Endothelial cell of umbilical vein (primary cell): ENCODE results near the gene AMMECR1. TPM values are rescaled to one million over a fixed set of nuclear protein-coding genes. Genes with fewer than 3 reads are reported as not detected.

ENCODE experiments used
- BruUV-seq: library from RNA; stranded (reverse); fragments of 400-500 nt; replicated peaks from 2 replicates; lab custom pipeline; 2021; lab: Mats Ljungman, UMichigan
- CTCF ChIA-PET: fragments of 300-600, 350-600 bp; sonication (Branson Sonifier 250); formaldehyde crosslinking; loops from one replicate; lab custom pipeline; 2021; ENCODE audit warnings: antibody characterized with exemption, inconsistent platforms; lab: Charles Lee
- POLR2A ChIA-PET: fragments of 300-600, 350-600 bp; sonication (Branson Sonifier 250); formaldehyde crosslinking; loops from one replicate; lab custom pipeline; 2021; ENCODE audit warnings: antibody characterized with exemption, inconsistent platforms; lab: Charles Lee
- DNase-seq: peaks from one replicate; pipeline ENCODE4 v3.0.0-alpha.2; 2011; ENCODE audit warnings: low read depth, low spot score
- FAIRE-seq: peaks from 2 replicates; lab custom pipeline; 2011; peaks lifted over from hg19 to GRCh38; lab: Jason Lieb, UNC
- H2AFZ ChIP-seq: 2 replicates; pipeline ENCODE4 v1.6.0; 2012; ENCODE audit warnings: low read depth, low read length, control low read depth, inconsistent platforms
- H3K27ac ChIP-seq: 2 replicates; pipeline ENCODE4 v1.5.1; 2011; ENCODE audit warnings: low read depth, mild to moderate bottlenecking, control low read depth, low read length, moderate library complexity; ENCODE audit not compliant: insufficient read depth
- H3K27me3 ChIP-seq, 2 experiments: 2 replicates each; pipeline versions ENCODE4 v1.6.0 to v1.6.1; 2011; ENCODE audit warnings: low read length in 2 of 2, mixed read lengths in 1 of 2; ENCODE audit not compliant: control insufficient read depth in 2 of 2, insufficient read depth in 2 of 2
- H3K36me3 ChIP-seq, 2 experiments: 2 replicates in 1 of 2; 3 replicates in 1 of 2; pipeline ENCODE4 v1.5.1; 2011; ENCODE audit warnings: low read length in 2 of 2, mild to moderate bottlenecking in 1 of 2, moderate library complexity in 1 of 2; ENCODE audit not compliant: control insufficient read depth in 2 of 2, insufficient read depth in 2 of 2; ENCODE audit errors: extremely low read depth in 1 of 2
- H3K4me1 ChIP-seq: 3 replicates; pipeline ENCODE4 v1.5.1; 2011; ENCODE audit warnings: mild to moderate bottlenecking, low read length; ENCODE audit not compliant: control insufficient read depth, insufficient read depth; ENCODE audit errors: extremely low read depth
- H3K4me2 ChIP-seq: 2 replicates; pipeline ENCODE4 v1.6.1; 2011; ENCODE audit warnings: low read length, control low read depth, mixed read lengths; ENCODE audit not compliant: insufficient read depth
- H3K4me3 ChIP-seq, 3 experiments: fragments of 200-600 bp in 1 of 3; sonication (generic), shearing (Covaris generic) in 1 of 3; replicated peaks in 1 of 3; 2 replicates each; pipeline ENCODE4 v1.5.1; 2011 to 2016; ENCODE audit warnings: control low read depth in 3 of 3, low read length in 3 of 3, mild to moderate bottlenecking in 2 of 3, inconsistent platforms in 1 of 3, low read depth in 1 of 3, moderate library complexity in 1 of 3; ENCODE audit not compliant: insufficient read depth in 1 of 3
- H3K79me2 ChIP-seq: 2 replicates; pipeline ENCODE4 v1.6.0; 2012; ENCODE audit warnings: low read length, inconsistent platforms; ENCODE audit not compliant: control insufficient read depth, insufficient read depth
- H3K9ac ChIP-seq: replicated peaks from 2 replicates; pipeline ENCODE3; 2011; ENCODE audit warnings: low read length, control low read depth; ENCODE audit not compliant: insufficient read depth; ENCODE audit errors: extremely low read depth
- H3K9me1 ChIP-seq: replicated peaks from 3 replicates; pipeline ENCODE4 v1.6.0; 2011; ENCODE audit warnings: mild to moderate bottlenecking, low read length; ENCODE audit not compliant: control insufficient read depth, insufficient read depth; ENCODE audit errors: extremely low read depth
- H3K9me3 ChIP-seq: replicated peaks from 2 replicates; pipeline ENCODE4 v1.5.1; 2012; ENCODE audit warnings: low read length, inconsistent platforms; ENCODE audit not compliant: control insufficient read depth, insufficient read depth
- H4K20me1 ChIP-seq: replicated peaks from 2 replicates; pipeline ENCODE3; 2011; ENCODE audit warnings: mild to moderate bottlenecking, low read length; ENCODE audit not compliant: control insufficient read depth, insufficient read depth; ENCODE audit errors: extremely low read depth
- EZH2 ChIP-seq: IDR thresholded peaks from 2 replicates; pipeline ENCODE4 v1.6.1; 2012; ENCODE audit warnings: borderline replicate concordance, low read depth, mild to moderate bottlenecking, moderate library complexity, low read length, inconsistent platforms; ENCODE audit not compliant: severe bottlenecking
- FOS ChIP-seq: IDR thresholded peaks from 2 replicates; pipeline ENCODE4 v1.6.1; 2011; ENCODE audit warnings: mild to moderate bottlenecking, low read length, moderate library complexity, borderline replicate concordance; ENCODE audit not compliant: insufficient read depth
- GATA2 ChIP-seq: IDR thresholded peaks from 2 replicates; pipeline ENCODE4 v1.7.0; 2011; ENCODE audit warnings: low read depth, mild to moderate bottlenecking, moderate library complexity, mixed read lengths, low read length; ENCODE audit not compliant: insufficient read length, insufficient read depth
- JUN ChIP-seq: IDR thresholded peaks from 2 replicates; pipeline ENCODE4 v1.6.1; 2011; ENCODE audit warnings: borderline replicate concordance, low read depth; ENCODE audit not compliant: insufficient read length, insufficient read depth
- MAX ChIP-seq: IDR thresholded peaks from 2 replicates; pipeline ENCODE4 v1.6.1; 2011; ENCODE audit not compliant: insufficient read depth, insufficient read length
- MYC ChIP-seq: IDR thresholded peaks from one replicate; pipeline ENCODE4 v1.6.1; 2011; ENCODE audit warnings: mild to moderate bottlenecking, low read depth, low read length
- POLR2A ChIP-seq: IDR thresholded peaks from 2 replicates; pipeline ENCODE4 v1.6.1; 2012; ENCODE audit warnings: low read depth, mild to moderate bottlenecking, control low read depth, low read length
- POLR2AphosphoS5 ChIP-seq: IDR thresholded peaks from 2 replicates; pipeline ENCODE4 v1.6.1; 2012; ENCODE audit warnings: low read depth, mild to moderate bottlenecking, control low read depth, low read length, moderate library complexity; ENCODE audit not compliant: insufficient read depth
- dilution Hi-C: fragments of 300-500 bp; cut with MboI; formaldehyde crosslinking; loops from one replicate; pipeline ENCODE4 v1.15.0; 2019; ENCODE audit warnings: low sequenced_read_pairs; ENCODE audit not compliant: extremely low pct_ligation_motif_present
- intact Hi-C: fragments of 100-400 bp; cut with micrococcal nuclease; formaldehyde crosslinking; loops from one replicate; pipeline ENCODE4 v1.10.0; 2022
- polyA plus RNA-seq, 4 experiments: library from polyadenylated mRNA; depleted of rRNA in 3 of 4; stranded (reverse) in 3 of 4; unstranded in 1 of 4; fragments of >200 nt; gene quantifications; 2 replicates each; pipeline versions ENCODE4 v1.2.1 to v1.2.3, GENCODE V29; 2011 to 2012; ENCODE audit warnings: missing spikeins in 1 of 4
- total RNA-seq: library from RNA; stranded (reverse); gene quantifications from 2 replicates; pipeline ENCODE4 v1.2.3, GENCODE V29; 2021
- TF ChIP-seq, protein P1 (sequence below), 2 donors: IDR thresholded peaks; 1 replicate in 1 of 2; 2 replicates in 1 of 2; pipeline ENCODE4 v1.5.1; 2011; ENCODE audit warnings: low read length in 2 of 2, mild to moderate bottlenecking in 2 of 2, moderate library complexity in 2 of 2, control low read depth in 1 of 2, inconsistent platforms in 1 of 2, low read depth in 1 of 2; ENCODE audit not compliant: insufficient read depth in 1 of 2; ENCODE audit errors: extremely low read depth in 1 of 2

Gene AMMECR1
- total and polyA plus RNA-seq, 2 donors (not counting 3 experiments of a cell fraction or from before 2014, with no cell fraction given) = 3.6 to 6.9 TPM

DNA sequence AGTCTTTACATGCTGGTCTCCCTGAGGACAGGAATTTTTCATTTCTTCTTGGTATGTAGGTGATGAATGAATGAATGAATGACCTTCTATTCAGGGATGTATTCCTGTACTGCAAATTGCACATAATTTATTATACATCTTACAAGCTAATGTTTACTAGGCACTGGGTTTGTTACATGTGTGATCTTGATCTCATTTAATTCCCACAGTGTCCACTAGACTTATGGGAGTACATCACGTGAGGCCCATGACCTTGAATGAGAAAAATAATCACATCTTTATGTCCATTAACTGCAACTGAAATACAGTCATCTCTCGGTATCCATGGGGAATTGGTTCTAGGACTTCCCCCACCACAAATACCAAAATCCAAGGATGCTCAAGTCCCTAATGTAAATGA lies 164.6 kb downstream of the AMMECR1 start:
- Histone ChIP-seq H3K79me2 (no peaks in the 10 kb centered on the region), H3K4me3 (no peak overlapping the region), H3K36me3 (no peaks in the 10 kb centered on the region), H3K27me3 (no peaks in the 10 kb centered on the region), H2AFZ (no peak overlapping the region), H4K20me1 (no peaks in the 10 kb centered on the region), H3K9ac (no peak overlapping the region), H3K4me2 (no peak overlapping the region), H3K4me1 (no peaks in the 10 kb centered on the region), H3K9me1 (no peaks in the 10 kb centered on the region), H3K27ac (no peak overlapping the region), H3K9me3 (no peaks in the 10 kb centered on the region)
- ChIA-PET POLR2A (no interaction called here), CTCF (interaction anchor here (1.2 to 10.2 kb wide), 2 partner anchors 15 to 257 kb away, joined by 4 to 286 read pairs; no protein-coding TSS in a partner anchor)
- intact Hi-C loops (no loop called here), dilution Hi-C loops (loop anchor here (10.0 kb wide), 1 partner anchor 262 kb away; no protein-coding TSS in a partner anchor)
- BruUV-seq = no TSS peak
- DNase-seq (no peak), FAIRE-seq (no peak)
- TF ChIP-seq POLR2A (no peak), POLR2AphosphoS5 (no peak), GATA2 (no peak), FOS (no peak), JUN (no peak), MAX (no peak), MYC (no peak), EZH2 (no peak)
- TF ChIP-seq, protein P1, sequence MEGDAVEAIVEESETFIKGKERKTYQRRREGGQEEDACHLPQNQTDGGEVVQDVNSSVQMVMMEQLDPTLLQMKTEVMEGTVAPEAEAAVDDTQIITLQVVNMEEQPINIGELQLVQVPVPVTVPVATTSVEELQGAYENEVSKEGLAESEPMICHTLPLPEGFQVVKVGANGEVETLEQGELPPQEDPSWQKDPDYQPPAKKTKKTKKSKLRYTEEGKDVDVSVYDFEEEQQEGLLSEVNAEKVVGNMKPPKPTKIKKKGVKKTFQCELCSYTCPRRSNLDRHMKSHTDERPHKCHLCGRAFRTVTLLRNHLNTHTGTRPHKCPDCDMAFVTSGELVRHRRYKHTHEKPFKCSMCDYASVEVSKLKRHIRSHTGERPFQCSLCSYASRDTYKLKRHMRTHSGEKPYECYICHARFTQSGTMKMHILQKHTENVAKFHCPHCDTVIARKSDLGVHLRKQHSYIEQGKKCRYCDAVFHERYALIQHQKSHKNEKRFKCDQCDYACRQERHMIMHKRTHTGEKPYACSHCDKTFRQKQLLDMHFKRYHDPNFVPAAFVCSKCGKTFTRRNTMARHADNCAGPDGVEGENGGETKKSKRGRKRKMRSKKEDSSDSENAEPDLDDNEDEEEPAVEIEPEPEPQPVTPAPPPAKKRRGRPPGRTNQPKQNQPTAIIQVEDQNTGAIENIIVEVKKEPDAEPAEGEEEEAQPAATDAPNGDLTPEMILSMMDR (IDR thresholded peaks at IDR 0.05; ENCODE audit: extremely low read depth in 1 of 2, insufficient read depth in 1 of 2, low read depth in 1 of 2, low read length in 2 of 2) = no peak
